HEK293 (cell line): ENCODE data around the gene HIPK4.

Source experiments
- HIC1 ChIP-seq: fragments of 450-650 bp; formaldehyde crosslinking; IDR thresholded peaks from 2 replicates; pipeline ENCODE4 v1.5.1; 2016; ENCODE audit warnings: missing biosample characterization, missing genetic modification characterization
- KLF16 ChIP-seq: fragments of 450-650 bp; formaldehyde crosslinking; IDR thresholded peaks from 2 replicates; pipeline ENCODE4 v1.5.1; 2017; ENCODE audit warnings: missing biosample characterization, missing genetic modification characterization
- PRDM10 ChIP-seq: fragments of 450-650 bp; formaldehyde crosslinking; IDR thresholded peaks from 2 replicates; pipeline ENCODE4 v1.5.1; 2016; ENCODE audit warnings: missing biosample characterization, missing genetic modification characterization
- SALL2 ChIP-seq: fragments of 450-650 bp; formaldehyde crosslinking; IDR thresholded peaks from 2 replicates; pipeline ENCODE4 v1.5.0; 2017; ENCODE audit warnings: missing biosample characterization, mild to moderate bottlenecking, missing genetic modification characterization, borderline replicate concordance
- TCF7L2 ChIP-seq: IDR thresholded peaks from 2 replicates; pipeline ENCODE4 v1.6.1; 2011; ENCODE audit warnings: low read depth, mild to moderate bottlenecking, inconsistent platforms, low read length, moderate library complexity, borderline replicate concordance
- ZBTB1 ChIP-seq: fragments of 450-650 bp; formaldehyde crosslinking; IDR thresholded peaks from 2 replicates; pipeline ENCODE4 v1.5.1; 2016; ENCODE audit warnings: missing biosample characterization, missing genetic modification characterization
- ZBTB48 ChIP-seq: fragments of 450-650 bp; formaldehyde crosslinking; IDR thresholded peaks from 2 replicates; pipeline ENCODE4 v1.5.1; 2016; ENCODE audit warnings: missing biosample characterization, missing genetic modification characterization
- ZNF10 ChIP-seq: fragments of 450-650 bp; formaldehyde crosslinking; IDR thresholded peaks from 2 replicates; pipeline ENCODE4 v1.5.1; 2017; ENCODE audit warnings: missing biosample characterization, missing genetic modification characterization
- ZNF16 ChIP-seq: fragments of 450-650 bp; formaldehyde crosslinking; IDR thresholded peaks from 2 replicates; pipeline ENCODE4 v1.5.1; 2016; ENCODE audit warnings: low read depth, missing biosample characterization, missing genetic modification characterization
- ZNF266 ChIP-seq: fragments of 450-650 bp; formaldehyde crosslinking; IDR thresholded peaks from 2 replicates; pipeline ENCODE4 v1.5.1; 2016; ENCODE audit warnings: missing biosample characterization, missing genetic modification characterization, low read depth
- ZNF324 ChIP-seq: fragments of 450-650 bp; formaldehyde crosslinking; IDR thresholded peaks from 2 replicates; pipeline ENCODE4 v1.5.1; 2016; ENCODE audit warnings: missing biosample characterization, missing genetic modification characterization
- ZNF362 ChIP-seq: fragments of 450-650 bp; formaldehyde crosslinking; IDR thresholded peaks from 2 replicates; pipeline ENCODE4 v1.5.1; 2016; ENCODE audit warnings: missing biosample characterization, missing genetic modification characterization
- ZNF366 ChIP-seq: fragments of 450-650 bp; formaldehyde crosslinking; conservative IDR thresholded peaks from 2 replicates; pipeline ENCODE4 v1.5.1; 2016; ENCODE audit warnings: missing biosample characterization, missing genetic modification characterization
- ZNF530 ChIP-seq: fragments of 450-650 bp; formaldehyde crosslinking; IDR thresholded peaks from 2 replicates; pipeline ENCODE4 v1.5.1; 2016; ENCODE audit warnings: low read depth, missing biosample characterization, missing genetic modification characterization
- ZNF548 ChIP-seq: fragments of 450-650 bp; formaldehyde crosslinking; IDR thresholded peaks from 2 replicates; pipeline ENCODE4 v1.5.1; 2016; ENCODE audit warnings: missing biosample characterization, missing genetic modification characterization
- ZNF558 ChIP-seq: fragments of 450-650 bp; formaldehyde crosslinking; IDR thresholded peaks from 2 replicates; pipeline ENCODE4 v1.5.1; 2016; ENCODE audit warnings: missing biosample characterization, missing genetic modification characterization
- ZNF610 ChIP-seq: fragments of 450-650 bp; formaldehyde crosslinking; IDR thresholded peaks from 2 replicates; pipeline ENCODE4 v1.5.1; 2016; ENCODE audit warnings: missing biosample characterization, missing genetic modification characterization, borderline replicate concordance
- ZNF626 ChIP-seq: fragments of 450-650 bp; sonication (Bioruptor Pico); formaldehyde crosslinking; IDR thresholded peaks from 2 replicates; pipeline ENCODE4 v1.5.1; 2018; ENCODE audit warnings: missing biosample characterization, missing genetic modification characterization, inconsistent platforms
- ZNF777 ChIP-seq: fragments of 450-650 bp; formaldehyde crosslinking; IDR thresholded peaks from 2 replicates; pipeline ENCODE4 v1.5.1; 2017; ENCODE audit warnings: missing biosample characterization, missing genetic modification characterization, borderline replicate concordance
- ZNF830 ChIP-seq: fragments of 450-650 bp; IDR thresholded peaks from 2 replicates; pipeline ENCODE4 v1.5.0; 2018; ENCODE audit warnings: missing biosample characterization, missing genetic modification characterization, low read depth, mild to moderate bottlenecking, moderate library complexity
- TF ChIP-seq, protein P1 (sequence below): fragments of 450-650 bp; formaldehyde crosslinking; IDR thresholded peaks from 2 replicates; pipeline ENCODE4 v1.5.1; 2016; ENCODE audit warnings: missing biosample characterization, missing genetic modification characterization, low read depth
- TF ChIP-seq, protein P2 (sequence below): fragments of 450-650 bp; formaldehyde crosslinking; IDR thresholded peaks from 2 replicates; pipeline ENCODE4 v1.5.1; 2016; ENCODE audit warnings: missing biosample characterization, missing genetic modification characterization
- TF ChIP-seq, protein P3 (sequence below): fragments of 450-650 bp; formaldehyde crosslinking; conservative IDR thresholded peaks from 2 replicates; pipeline ENCODE4 v1.5.1; 2016; ENCODE audit warnings: low read depth, missing biosample characterization, missing genetic modification characterization

The HIPK4 gene

GRCh38 chr19:40425450-40426287 lies 35.7 kb upstream of the HIPK4 start, which contains the start of gene SERTAD1 (continued):
- TF ChIP-seq ZNF558 (tag by site-specific recombination), result no peak
- no peak for TF ChIP-seq ZBTB1
- TF ChIP-seq ZNF610 (tag by site-specific recombination), result 0 out of 2 replicates have a peak, but pooled peaks have one; percentile 59
- peak; percentile 89 for TF ChIP-seq KLF16 (tag by site-specific recombination)
- TF ChIP-seq ZNF830 (tag by site-specific recombination), result no peak
- TF ChIP-seq ZNF548, result no peak
- TF ChIP-seq ZNF266, result no peak
- no peak for TF ChIP-seq ZNF530 (tag by site-specific recombination)
- TF ChIP-seq ZNF362 (tag by site-specific recombination), result no peak
- peak; percentile 93 for TF ChIP-seq HIC1 (tag by site-specific recombination)
- TF ChIP-seq, protein P1, sequence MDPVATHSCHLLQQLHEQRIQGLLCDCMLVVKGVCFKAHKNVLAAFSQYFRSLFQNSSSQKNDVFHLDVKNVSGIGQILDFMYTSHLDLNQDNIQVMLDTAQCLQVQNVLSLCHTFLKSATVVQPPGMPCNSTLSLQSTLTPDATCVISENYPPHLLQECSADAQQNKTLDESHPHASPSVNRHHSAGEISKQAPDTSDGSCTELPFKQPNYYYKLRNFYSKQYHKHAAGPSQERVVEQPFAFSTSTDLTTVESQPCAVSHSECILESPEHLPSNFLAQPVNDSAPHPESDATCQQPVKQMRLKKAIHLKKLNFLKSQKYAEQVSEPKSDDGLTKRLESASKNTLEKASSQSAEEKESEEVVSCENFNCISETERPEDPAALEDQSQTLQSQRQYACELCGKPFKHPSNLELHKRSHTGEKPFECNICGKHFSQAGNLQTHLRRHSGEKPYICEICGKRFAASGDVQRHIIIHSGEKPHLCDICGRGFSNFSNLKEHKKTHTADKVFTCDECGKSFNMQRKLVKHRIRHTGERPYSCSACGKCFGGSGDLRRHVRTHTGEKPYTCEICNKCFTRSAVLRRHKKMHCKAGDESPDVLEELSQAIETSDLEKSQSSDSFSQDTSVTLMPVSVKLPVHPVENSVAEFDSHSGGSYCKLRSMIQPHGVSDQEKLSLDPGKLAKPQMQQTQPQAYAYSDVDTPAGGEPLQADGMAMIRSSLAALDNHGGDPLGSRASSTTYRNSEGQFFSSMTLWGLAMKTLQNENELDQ (tag by site-specific recombination), result no peak
- no peak for TF ChIP-seq ZNF366
- peak; percentile 39; the same call in 1 of the 2 replicates for TF ChIP-seq ZNF777
- no peak for TF ChIP-seq SALL2 (tag by site-specific recombination)
- peak; percentile 73 for TF ChIP-seq ZBTB48
- no peak for TF ChIP-seq ZNF16 (tag by site-specific recombination)
- TF ChIP-seq, protein P2, sequence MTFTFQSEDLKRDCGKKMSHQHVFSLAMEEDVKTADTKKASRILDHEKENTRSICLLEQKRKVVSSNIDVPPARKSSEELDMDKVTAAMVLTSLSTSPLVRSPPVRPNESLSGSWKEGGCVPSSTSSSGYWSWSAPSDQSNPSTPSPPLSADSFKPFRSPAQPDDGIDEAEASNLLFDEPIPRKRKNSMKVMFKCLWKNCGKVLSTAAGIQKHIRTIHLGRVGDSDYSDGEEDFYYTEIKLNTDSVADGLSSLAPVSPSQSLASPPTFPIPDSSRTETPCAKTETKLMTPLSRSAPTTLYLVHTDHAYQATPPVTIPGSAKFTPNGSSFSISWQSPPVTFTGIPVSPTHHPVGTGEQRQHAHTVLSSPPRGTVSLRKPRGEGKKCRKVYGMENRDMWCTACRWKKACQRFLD (tag by site-specific recombination), result peak; percentile 84; the same call in 1 of the 2 replicates
- TF ChIP-seq TCF7L2, result no peak
- TF ChIP-seq ZNF626 (tag by site-specific recombination), result no peak
- TF ChIP-seq, protein P3, sequence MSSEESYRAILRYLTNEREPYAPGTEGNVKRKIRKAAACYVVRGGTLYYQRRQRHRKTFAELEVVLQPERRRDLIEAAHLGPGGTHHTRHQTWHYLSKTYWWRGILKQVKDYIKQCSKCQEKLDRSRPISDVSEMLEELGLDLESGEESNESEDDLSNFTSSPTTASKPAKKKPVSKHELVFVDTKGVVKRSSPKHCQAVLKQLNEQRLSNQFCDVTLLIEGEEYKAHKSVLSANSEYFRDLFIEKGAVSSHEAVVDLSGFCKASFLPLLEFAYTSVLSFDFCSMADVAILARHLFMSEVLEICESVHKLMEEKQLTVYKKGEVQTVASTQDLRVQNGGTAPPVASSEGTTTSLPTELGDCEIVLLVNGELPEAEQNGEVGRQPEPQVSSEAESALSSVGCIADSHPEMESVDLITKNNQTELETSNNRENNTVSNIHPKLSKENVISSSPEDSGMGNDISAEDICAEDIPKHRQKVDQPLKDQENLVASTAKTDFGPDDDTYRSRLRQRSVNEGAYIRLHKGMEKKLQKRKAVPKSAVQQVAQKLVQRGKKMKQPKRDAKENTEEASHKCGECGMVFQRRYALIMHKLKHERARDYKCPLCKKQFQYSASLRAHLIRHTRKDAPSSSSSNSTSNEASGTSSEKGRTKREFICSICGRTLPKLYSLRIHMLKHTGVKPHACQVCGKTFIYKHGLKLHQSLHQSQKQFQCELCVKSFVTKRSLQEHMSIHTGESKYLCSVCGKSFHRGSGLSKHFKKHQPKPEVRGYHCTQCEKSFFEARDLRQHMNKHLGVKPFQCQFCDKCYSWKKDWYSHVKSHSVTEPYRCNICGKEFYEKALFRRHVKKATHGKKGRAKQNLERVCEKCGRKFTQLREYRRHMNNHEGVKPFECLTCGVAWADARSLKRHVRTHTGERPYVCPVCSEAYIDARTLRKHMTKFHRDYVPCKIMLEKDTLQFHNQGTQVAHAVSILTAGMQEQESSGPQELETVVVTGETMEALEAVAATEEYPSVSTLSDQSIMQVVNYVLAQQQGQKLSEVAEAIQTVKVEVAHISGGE (tag by site-specific recombination), result peak; percentile 73
- TF ChIP-seq PRDM10, result no peak
- TF ChIP-seq ZNF10, result peak; percentile 46; the same call in 1 of the 2 replicates
- TF ChIP-seq ZNF324 (tag by site-specific recombination), result peak; percentile 82
